CD4-positive, alpha-beta T cell (primary cell): Measurements from ENCODE around the gene HS6ST2. TPM values are rescaled to one million over a fixed set of nuclear protein-coding genes. Genes with fewer than 3 reads are reported as not detected.

Experiments used
- ATAC-seq: fragments of 200-7000 bp; cut with Tn5 transposase; one replicate; pipeline ENCODE4 v1.10.0; 2022; ENCODE audit warnings: mild to moderate bottlenecking; ENCODE audit not compliant: poor library complexity
- CTCF ChIA-PET: fragments of 350-600 bp; sonication (Branson Sonifier 250); formaldehyde crosslinking; loops from one replicate; lab custom pipeline; 2021; ENCODE audit warnings: antibody characterized with exemption, inconsistent platforms; lab: Charles Lee
- POLR2A ChIA-PET: fragments of 350-600 bp; sonication (Branson Sonifier 250); formaldehyde crosslinking; loops from one replicate; lab custom pipeline; 2021; ENCODE audit warnings: antibody characterized with exemption, inconsistent platforms; lab: Charles Lee
- DNase-seq, 14 experiments: peaks; one replicate each; pipeline ENCODE4 v3.0.0-alpha.2; 2013 to 2020; ENCODE audit warnings: mixed read lengths in 2 of 14
- H3K27ac ChIP-seq, 2 donors: one replicate each; pipeline versions ENCODE4 v1.5.1 to v1.7.0; 2013; ENCODE audit warnings: low read length in 2 of 2, low read depth in 1 of 2, mild to moderate bottlenecking in 1 of 2
- H3K27me3 ChIP-seq, 2 experiments: 1 replicate in 1 of 2; 2 replicates in 1 of 2; pipeline versions ENCODE4 v1.6.1 to v1.7.0; 2013; ENCODE audit warnings: low read length in 2 of 2, control low read depth in 1 of 2, mild to moderate bottlenecking in 1 of 2, moderate library complexity in 1 of 2; ENCODE audit not compliant: insufficient read depth in 2 of 2, control insufficient read depth in 1 of 2
- H3K36me3 ChIP-seq: one replicate; pipeline ENCODE4 v1.6.1; 2013; ENCODE audit warnings: low read length, control low read depth; ENCODE audit not compliant: insufficient read depth
- H3K4me1 ChIP-seq: one replicate; pipeline ENCODE4 v1.6.1; 2013; ENCODE audit warnings: low read length, control low read depth; ENCODE audit not compliant: insufficient read depth
- H3K4me3 ChIP-seq: one replicate; pipeline ENCODE4 v1.5.1; 2013; ENCODE audit warnings: mild to moderate bottlenecking, low read length, moderate library complexity
- H3K9me3 ChIP-seq, 2 experiments: 1 replicate in 1 of 2; 2 replicates in 1 of 2; pipeline versions ENCODE4 v1.6.1 to v1.7.0; 2013; ENCODE audit warnings: low read length in 2 of 2, mild to moderate bottlenecking in 2 of 2, control low read depth in 1 of 2, moderate library complexity in 1 of 2; ENCODE audit not compliant: control insufficient read depth in 1 of 2, insufficient read depth in 1 of 2
- H3K27ac Mint-ChIP-seq: one replicate; pipeline ENCODE4 v1.8.0; 2020; ENCODE audit warnings: mixed read lengths
- H3K27me3 Mint-ChIP-seq: one replicate; pipeline ENCODE4 v1.8.0; 2021; ENCODE audit warnings: mixed read lengths
- H3K36me3 Mint-ChIP-seq: one replicate; pipeline ENCODE4 v1.8.0; 2021; ENCODE audit warnings: low read depth, mixed read lengths
- H3K4me1 Mint-ChIP-seq: one replicate; pipeline ENCODE4 v1.8.0; 2021; ENCODE audit warnings: low read depth, mixed read lengths
- H3K4me3 Mint-ChIP-seq: one replicate; pipeline ENCODE4 v1.8.0; 2020; ENCODE audit warnings: mild to moderate bottlenecking, mixed read lengths
- H3K9me3 Mint-ChIP-seq: one replicate; pipeline ENCODE4 v1.8.0; 2020; ENCODE audit warnings: mixed read lengths
- CTCF ChIP-seq: fragments of 200-600 bp; IDR thresholded peaks from one replicate; pipeline ENCODE4 v1.8.0; 2022; ENCODE audit warnings: antibody characterized with exemption, mild to moderate bottlenecking
- intact Hi-C, 2 experiments: fragments of 100-400 bp; cut with DNase I in 1 of 2; cut with micrococcal nuclease in 1 of 2; formaldehyde crosslinking; loops; one replicate each; pipeline versions ENCODE4 v1.15.1 to v1.9.0; 2023 to 2025; cut with DNase I, micrococcal nuclease
- total RNA-seq, 174 experiments: library from RNA in 2 of 174; stranded (reverse) in 2 of 174; gene quantifications; one replicate each; pipeline ENCODE4 v1.2.3 and lab custom pipeline; 2021 to 2026

Gene HS6ST2
- total RNA-seq, 2 experiments from 2014 or later, result not detected

GRCh38 chrX:132732236-132732635 lies 226.2 kb downstream of the HS6ST2 start:
- intact Hi-C loops, result no loop called here
- no peak overlapping the region for H3K4me3 Mint-ChIP-seq
- H3K27me3 Mint-ChIP-seq, result no peaks in the 10 kb centered on the region
- no peaks in the 10 kb centered on the region for H3K36me3 Mint-ChIP-seq
- DNase-seq (no peak), ATAC-seq (no peak)
- no peaks in the 10 kb centered on the region for H3K9me3 Mint-ChIP-seq
- H3K9me3 ChIP-seq, result no peaks in the 10 kb centered on the region
- no peak for TF ChIP-seq CTCF
- H3K4me1 ChIP-seq, result peaks cover 2% of the 10 kb centered on the region
- no peak overlapping the region for H3K4me3 ChIP-seq
- no peak overlapping the region for H3K27ac Mint-ChIP-seq
- H3K27me3 ChIP-seq, result no peaks in the 10 kb centered on the region
- ChIA-PET CTCF (no interaction called here), POLR2A (no interaction called here)
- no peaks in the 10 kb centered on the region for H3K36me3 ChIP-seq
- no peak overlapping the region for H3K27ac ChIP-seq
- H3K4me1 Mint-ChIP-seq, result no peaks in the 10 kb centered on the region

GRCh38 chrX:132730726-132731125 lies 227.7 kb downstream of the HS6ST2 start:
- Mint-ChIP-seq H3K27me3 (no peaks in the 10 kb centered on the region), H3K4me1 (no peaks in the 10 kb centered on the region), H3K4me3 (no peak overlapping the region), H3K9me3 (no peaks in the 10 kb centered on the region), H3K27ac (no peak overlapping the region), H3K36me3 (no peaks in the 10 kb centered on the region)
- no peaks in the 10 kb centered on the region for H3K36me3 ChIP-seq
- H3K4me1 ChIP-seq, result no peaks in the 10 kb centered on the region
- intact Hi-C loops, result no loop called here
- no peaks in the 10 kb centered on the region for H3K27me3 ChIP-seq
- H3K27ac ChIP-seq, result no peak overlapping the region
- no peak for TF ChIP-seq CTCF
- POLR2A ChIA-PET, result no interaction called here
- CTCF ChIA-PET, result no interaction called here
- DNase-seq, result no peak
- H3K4me3 ChIP-seq, result no peak overlapping the region
- ATAC-seq, result no peak
- H3K9me3 ChIP-seq, result no peaks in the 10 kb centered on the region

- ChIA-PET CTCF (no interaction called here), POLR2A (no interaction called here)
- Histone ChIP-seq H3K4me3 (no peak overlapping the region), H3K27ac (no peak overlapping the region), H3K27me3 (no peaks in the 10 kb centered on the region), H3K4me1 (no peaks in the 10 kb centered on the region), H3K9me3 (no peaks in the 10 kb centered on the region), H3K36me3 (no peaks in the 10 kb centered on the region)
- ATAC-seq, result no peak
- Mint-ChIP-seq H3K9me3 (no peaks in the 10 kb centered on the region), H3K4me1 (no peaks in the 10 kb centered on the region), H3K36me3 (no peaks in the 10 kb centered on the region), H3K27ac (no peak overlapping the region), H3K27me3 (no peaks in the 10 kb centered on the region), H3K4me3 (no peak overlapping the region)
- no peak for DNase-seq
- intact Hi-C loops, result no loop called here
- no peak for TF ChIP-seq CTCF
Measured at GRCh38 chrX:132730266-132730665, 228.2 kb downstream of the HS6ST2 start.
